Uterus (tissue), 2 donors: ENCODE results near the gene TIMM44.

ENCODE experiments used
- CTCF ChIP-seq, 4 experiments: fragments of 200-600 bp in 2 of 4; fragments of 450-650 bp in 2 of 4; sonication (generic) in 2 of 4; IDR thresholded peaks; one replicate each; pipeline ENCODE4 v1.5.1; 2016 to 2019; ENCODE audit warnings: antibody characterized with exemption in 4 of 4, mild to moderate bottlenecking in 2 of 4, moderate library complexity in 1 of 4
- POLR2A ChIP-seq, 2 donors: fragments of 450-650 bp; IDR thresholded peaks; one replicate each; pipeline ENCODE4 v1.6.1; 2016; ENCODE audit warnings: antibody characterized with exemption in 2 of 2, mild to moderate bottlenecking in 1 of 2, moderate library complexity in 1 of 2

GRCh38 chr19:7987114-7987768, 43.8 kb upstream of the TIMM44 start:
- TF ChIP-seq CTCF (IDR thresholded peaks at IDR 0.05) (no peak), POLR2A (IDR thresholded peaks at IDR 0.05) (no peak)
